Type B pancreatic cell (in vitro differentiated cells): ENCODE measurements around the gene TULP1. TPM values are rescaled to one million over a fixed set of nuclear protein-coding genes. Genes with fewer than 3 reads are reported as not detected.
"Not testable (repeated sequence)": the region's sequence is repeated elsewhere in the genome, so short reads cannot be mapped to it uniquely, and the experiment has no call there.

Experiments used
- DNase-seq: peaks from one replicate; pipeline ENCODE4 v3.0.0; 2021; ENCODE audit warnings: mixed read lengths; ENCODE audit not compliant: unreplicated experiment; ENCODE audit errors: extremely low spot score
- H3K27ac Mint-ChIP-seq: 2 replicates; pipeline ENCODE4 v1.8.0; 2021; ENCODE audit warnings: mild to moderate bottlenecking, mixed read lengths
- H3K27me3 Mint-ChIP-seq: 2 replicates; pipeline ENCODE4 v1.8.0; 2021; ENCODE audit warnings: mixed read lengths
- H3K36me3 Mint-ChIP-seq: 2 replicates; pipeline ENCODE4 v1.8.0; 2021; ENCODE audit warnings: mixed read lengths
- H3K4me1 Mint-ChIP-seq: one replicate; pipeline ENCODE4 v1.8.0; 2021; ENCODE audit warnings: mixed read lengths; ENCODE audit not compliant: unreplicated experiment
- H3K4me3 Mint-ChIP-seq: 2 replicates; pipeline ENCODE4 v1.8.0; 2021; ENCODE audit warnings: mild to moderate bottlenecking, mixed read lengths
- H3K9me3 Mint-ChIP-seq: 2 replicates; pipeline ENCODE4 v1.8.0; 2021; ENCODE audit warnings: mixed read lengths
- CTCF ChIP-seq: fragments of 200-600 bp; sonication (generic); conservative IDR thresholded peaks from 2 replicates; pipeline ENCODE4 v1.5.0; 2021; ENCODE audit warnings: antibody characterized with exemption, mild to moderate bottlenecking
- total RNA-seq: library from RNA; stranded (reverse); gene quantifications from 2 replicates; pipeline ENCODE4 v1.2.1, GENCODE V29; 2021; ENCODE audit warnings: low replicate concordance

Gene TULP1
- total RNA-seq, 1 donor from 2014 or later: not detected

- peaks cover 3% of the 10 kb centered on the region for H3K27me3 Mint-ChIP-seq
Observed at GRCh38 chr6:35519313-35520015, 6.8 kb upstream of the TULP1 start.

GRCh38 chr6:35518566-35519312, 6.0 kb upstream of the TULP1 start:
- H3K36me3 Mint-ChIP-seq: no peaks in the 10 kb centered on the region
- peaks cover 3% of the 10 kb centered on the region for H3K27me3 Mint-ChIP-seq
- H3K9me3 Mint-ChIP-seq: no peaks in the 10 kb centered on the region
- H3K4me3 Mint-ChIP-seq: no peak overlapping the region
- H3K27ac Mint-ChIP-seq: no peak overlapping the region
- no peak for TF ChIP-seq CTCF
- H3K4me1 Mint-ChIP-seq: no peaks in the 10 kb centered on the region
- DNase-seq: no peak

More at GRCh38 chr6:35519313-35520015, 6.8 kb upstream of the TULP1 start:
- Mint-ChIP-seq H3K4me3 (no peak overlapping the region), H3K9me3 (no peaks in the 10 kb centered on the region), H3K36me3 (no peaks in the 10 kb centered on the region), H3K4me1 (no peaks in the 10 kb centered on the region), H3K27ac (no peak overlapping the region)
- TF ChIP-seq CTCF: no peak
- no peak for DNase-seq

- H3K4me3 Mint-ChIP-seq, H3K36me3 Mint-ChIP-seq, H3K4me1 Mint-ChIP-seq, DNase-seq, H3K27me3 Mint-ChIP-seq, H3K27ac Mint-ChIP-seq, H3K9me3 Mint-ChIP-seq: not testable (repeated sequence)
Observed at GRCh38 chr6:35517978-35518377, 5.3 kb upstream of the TULP1 start.

GRCh38 chr6:35516712-35517111, 4.0 kb upstream of the TULP1 start:
- H3K27ac Mint-ChIP-seq: no peak overlapping the region
- H3K4me1 Mint-ChIP-seq: no peaks in the 10 kb centered on the region
- H3K4me3 Mint-ChIP-seq: no peak overlapping the region
- no peak for TF ChIP-seq CTCF
- H3K9me3 Mint-ChIP-seq: no peaks in the 10 kb centered on the region
- no peak for DNase-seq
- no peaks in the 10 kb centered on the region for H3K36me3 Mint-ChIP-seq
- H3K27me3 Mint-ChIP-seq: peaks cover 3% of the 10 kb centered on the region

- not testable (repeated sequence) for H3K9me3 Mint-ChIP-seq, H3K36me3 Mint-ChIP-seq, H3K27me3 Mint-ChIP-seq, H3K27ac Mint-ChIP-seq, DNase-seq, H3K4me1 Mint-ChIP-seq, H3K4me3 Mint-ChIP-seq
Observed at GRCh38 chr6:35515939-35516338, 3.2 kb upstream of the TULP1 start.

- Mint-ChIP-seq H3K4me3 (no peak overlapping the region), H3K4me1 (no peaks in the 10 kb centered on the region), H3K9me3 (no peaks in the 10 kb centered on the region), H3K27me3 (no peaks in the 10 kb centered on the region), H3K36me3 (no peaks in the 10 kb centered on the region), H3K27ac (no peak overlapping the region)
- no peak for TF ChIP-seq CTCF
- DNase-seq: no peak
Observed at GRCh38 chr6:35514587-35514986, 1.9 kb upstream of the TULP1 start.
